Stomach (tissue), 4 donors: ENCODE measurements around the gene RBMS3.

Experiments used
- CTCF ChIP-seq, 7 experiments: fragments of 450-650 bp in 4 of 7; fragments of 200-600 bp in 3 of 7; sonication (generic) in 3 of 7; IDR thresholded peaks; one replicate each; pipeline ENCODE4 v1.5.1; 2016 to 2019; ENCODE audit warnings: antibody characterized with exemption in 7 of 7, control low read depth in 2 of 7, mild to moderate bottlenecking in 1 of 7
- EP300 ChIP-seq: sonication (generic); formaldehyde crosslinking; IDR thresholded peaks from one replicate; pipeline ENCODE4 v1.6.1; 2017; ENCODE audit warnings: antibody characterized with exemption
- POLR2A ChIP-seq, 4 donors: fragments of 450-650 bp; IDR thresholded peaks; one replicate each; pipeline ENCODE4 v1.6.1; 2016; ENCODE audit warnings: antibody characterized with exemption in 4 of 4, control low read depth in 2 of 4, mild to moderate bottlenecking in 1 of 4, moderate library complexity in 1 of 4
- POLR2AphosphoS5 ChIP-seq, 3 donors: sonication (generic); formaldehyde crosslinking; IDR thresholded peaks; one replicate each; pipeline ENCODE4 v1.6.1; 2016; ENCODE audit warnings: antibody characterized with exemption in 3 of 3

GRCh38 chr3:29973763-29974162 lies 692.9 kb downstream of the RBMS3 start:
- TF ChIP-seq CTCF (IDR thresholded peaks at IDR 0.05) (no peak), POLR2A (IDR thresholded peaks at IDR 0.05) (no peak), POLR2AphosphoS5 (IDR thresholded peaks at IDR 0.05) (no peak), EP300 (no peak)
